HepG2 (cell line): Measurements from ENCODE around the gene NMRAL1. TPM values are rescaled to one million over a fixed set of nuclear protein-coding genes. Genes with fewer than 3 reads are reported as not detected.

Experiments
- ARID4A ChIP-seq: sonication (generic); formaldehyde crosslinking; IDR thresholded peaks from 2 replicates; pipeline ENCODE4 v1.5.0; 2020; ENCODE audit warnings: mild to moderate bottlenecking, missing genetic modification reagents, borderline replicate concordance
- ARID5B ChIP-seq: IDR thresholded peaks from 2 replicates; pipeline ENCODE4 v1.4.0; 2020; ENCODE audit warnings: mild to moderate bottlenecking, missing genetic modification reagents
- ATF2 ChIP-seq: sonication (generic); formaldehyde crosslinking; IDR thresholded peaks from 2 replicates; pipeline ENCODE4 v1.4.0; 2020; ENCODE audit warnings: missing genetic modification reagents
- ATM ChIP-seq: fragments of 450-650 bp; IDR thresholded peaks from 2 replicates; pipeline ENCODE4 v1.7.1; 2017; ENCODE audit warnings: mild to moderate bottlenecking, borderline replicate concordance
- BRCA1 ChIP-seq: sonication (generic); formaldehyde crosslinking; IDR thresholded peaks from 2 replicates; pipeline ENCODE4 v1.4.0; 2020; ENCODE audit warnings: missing genetic modification reagents
- CHD4 ChIP-seq: fragments of 200-600 bp; sonication (generic); IDR thresholded peaks from 2 replicates; pipeline ENCODE4 v1.7.0; 2017; ENCODE audit warnings: mild to moderate bottlenecking, low read length, borderline replicate concordance
- CREB1 ChIP-seq, 2 experiments: fragments of 450-650 bp in 1 of 2; IDR thresholded peaks; 2 replicates each; pipeline ENCODE4 v1.6.1; 2016 to 2017; ENCODE audit warnings: control low read depth in 1 of 2, mild to moderate bottlenecking in 1 of 2, missing compliant biosample characterization in 1 of 2, missing genetic modification characterization in 1 of 2
- HOMEZ ChIP-seq: IDR thresholded peaks from 2 replicates; pipeline ENCODE4 v1.6.1; 2016; ENCODE audit warnings: low read depth
- KAT2B ChIP-seq: fragments of 150-350 bp; IDR thresholded peaks from 2 replicates; pipeline ENCODE4 v1.6.1; 2014; ENCODE audit warnings: low read depth, low read length, borderline replicate concordance
- PATZ1 ChIP-seq: sonication (generic); formaldehyde crosslinking; IDR thresholded peaks from 2 replicates; pipeline ENCODE4 v1.4.0; 2020; ENCODE audit warnings: missing genetic modification reagents
- RBFOX2 ChIP-seq: fragments of 200-400 bp; formaldehyde crosslinking; IDR thresholded peaks from 2 replicates; pipeline ENCODE4 v1.6.1; 2017; ENCODE audit warnings: low read depth, mild to moderate bottlenecking, low read length
- TOPORS ChIP-seq: sonication (generic); formaldehyde crosslinking; IDR thresholded peaks from 2 replicates; pipeline ENCODE4 v1.8.0; 2023; ENCODE audit warnings: mild to moderate bottlenecking, missing genetic modification reagents
- ZNF337 ChIP-seq: sonication (generic); formaldehyde crosslinking; IDR thresholded peaks from 2 replicates; pipeline ENCODE4 v1.5.1; 2020; ENCODE audit warnings: missing genetic modification reagents, low read depth, mild to moderate bottlenecking, borderline replicate concordance
- ZNF629 ChIP-seq: sonication (generic); formaldehyde crosslinking; conservative IDR thresholded peaks from 2 replicates; pipeline ENCODE4 v1.5.0; 2020; ENCODE audit warnings: missing genetic modification reagents
- polyA plus RNA-seq, 8 experiments: library from polyadenylated mRNA; depleted of rRNA in 3 of 8; stranded (reverse) in 7 of 8; unstranded in 1 of 8; fragments of >200 nt; fragmentation: Illumina TruSeq in 4 of 8; extraction: Trizol in 4 of 8; gene quantifications; 2 replicates each; pipeline versions ENCODE4 v1.2.1 to v1.2.3, GENCODE V29; 2011 to 2016; ENCODE audit warnings: low read depth in 4 of 8, missing spikeins in 1 of 8, mixed read lengths in 1 of 8; ENCODE audit not compliant: insufficient read depth in 1 of 8
- total RNA-seq, 5 experiments: library from RNA; depleted of rRNA; stranded (reverse); fragments of >200 nt; fragmentation: Illumina TruSeq; extraction: Trizol; gene quantifications; 2 replicates each; pipeline ENCODE4 v1.2.3, GENCODE V29; 2016; ENCODE audit warnings: low read depth in 1 of 5

NMRAL1 gene
- total and polyA plus RNA-seq, 2 of the 13 experiments (the other 11 are each of a cell fraction or from before 2014, with no cell fraction given), result 30.8 to 33.1 TPM

GRCh38 chr16:4461250-4462085 lies 13.0 kb downstream of the NMRAL1 start (continued):
- TF ChIP-seq ATF2 (CRISPR knock-in tag) (0 out of 2 replicates have a peak, but pooled peaks have one; percentile 12), ARID4A (CRISPR knock-in tag) (peak; percentile 47; the same call in 1 of the 2 replicates), KAT2B (no peak), ATM (no peak), PATZ1 (CRISPR knock-in tag) (peak; percentile 93), ARID5B (CRISPR knock-in tag) (peak; percentile 79), RBFOX2 (peak; percentile 65), BRCA1 (CRISPR knock-in tag) (0 out of 2 replicates have a peak, but pooled peaks have one; percentile 33), HOMEZ (CRISPR knock-in tag) (0 out of 2 replicates have a peak, but pooled peaks have one; percentile 10), TOPORS (CRISPR knock-in tag) (no peak), CHD4 (no peak), ZNF337 (0 out of 2 replicates have a peak, but pooled peaks have one; percentile 77), ZNF629 (CRISPR knock-in tag) (peak; percentile 35; the same call in 1 of the 2 replicates), CREB1 (IDR thresholded peaks at IDR 0.05) (no peak), CREB1 (CRISPR knock-in tag; IDR thresholded peaks at IDR 0.05) (no peak)
